Bronchial epithelial cell (primary cell): Measurements from ENCODE around the gene TMEM259. TPM values are rescaled to one million over a fixed set of nuclear protein-coding genes. Genes with fewer than 3 reads are reported as not detected.

ENCODE experiments used
- DNase-seq: peaks from one replicate; pipeline ENCODE4 v3.0.0-alpha.2; 2010; ENCODE audit warnings: low read depth
- FAIRE-seq: peaks from 2 replicates; lab custom pipeline; 2011; peaks lifted over from hg19 to GRCh38; lab: Jason Lieb, UNC
- H3K27me3 ChIP-seq: 2 replicates; pipeline ENCODE4 v1.5.1; 2011; ENCODE audit warnings: low read length; ENCODE audit not compliant: control insufficient read depth, insufficient read depth
- H3K36me3 ChIP-seq: 2 replicates; pipeline ENCODE4 v1.5.1; 2011; ENCODE audit warnings: low read length; ENCODE audit not compliant: control insufficient read depth, insufficient read depth
- H3K4me3 ChIP-seq: 2 replicates; pipeline ENCODE4 v1.5.1; 2011; ENCODE audit warnings: mild to moderate bottlenecking, low read depth, low read length, control low read depth
- total RNA-seq: library from RNA; depleted of rRNA; stranded (reverse); fragments of >200 nt; gene quantifications from 2 replicates; pipeline ENCODE4 v1.2.1, GENCODE V29; 2014
- TF ChIP-seq, protein P1 (sequence below): IDR thresholded peaks from 2 replicates; pipeline ENCODE4 v1.5.1; 2011; ENCODE audit warnings: mild to moderate bottlenecking, moderate library complexity, low read length, control low read depth, inconsistent platforms; ENCODE audit not compliant: insufficient read depth, severe bottlenecking

The TMEM259 gene
- total RNA-seq, 1 donor from 2014 or later = 54.8 TPM

DNA sequence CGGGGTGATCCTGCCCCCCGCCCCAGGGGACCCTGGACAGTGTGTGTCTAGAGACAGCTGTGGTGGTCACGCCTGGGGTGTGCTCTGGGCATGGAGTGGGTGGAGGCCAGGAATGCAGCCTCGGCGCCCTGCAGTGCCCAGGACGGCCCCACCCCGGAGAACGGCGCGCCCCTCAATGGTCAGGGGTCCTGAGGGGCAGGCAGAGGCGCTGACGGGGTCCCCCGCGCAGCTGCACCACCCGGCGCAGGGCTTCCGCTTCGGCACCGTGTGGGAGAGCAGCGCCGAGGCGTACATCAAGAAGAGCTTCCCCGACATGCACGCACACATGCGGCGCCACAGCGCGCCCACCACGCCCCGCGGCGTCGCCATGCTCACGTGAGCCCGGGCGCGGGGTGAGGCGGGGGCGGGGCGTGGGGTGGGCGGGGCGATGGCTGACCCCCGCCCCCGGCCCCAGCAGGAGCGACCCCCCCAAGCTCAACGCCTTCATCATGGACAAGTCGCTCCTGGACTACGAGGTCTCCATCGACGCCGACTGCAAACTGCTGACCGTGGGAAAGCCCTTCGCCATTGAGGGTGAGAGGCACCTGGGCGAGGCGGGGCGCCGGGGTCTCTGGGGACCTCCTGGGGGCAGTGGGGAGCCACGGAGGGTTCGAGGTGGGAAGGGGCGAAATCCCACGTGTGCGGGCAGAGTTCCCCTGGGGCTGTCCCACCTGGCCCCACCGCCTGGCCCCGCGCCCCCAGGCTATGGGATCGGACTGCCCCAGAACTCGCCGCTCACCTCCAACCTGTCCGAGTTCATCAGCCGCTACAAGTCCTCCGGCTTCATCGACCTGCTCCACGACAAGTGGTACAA lies 13.3 kb downstream of the TMEM259 start:
- no peaks in the 10 kb centered on the region for H3K27me3 ChIP-seq
- TF ChIP-seq, protein P1, sequence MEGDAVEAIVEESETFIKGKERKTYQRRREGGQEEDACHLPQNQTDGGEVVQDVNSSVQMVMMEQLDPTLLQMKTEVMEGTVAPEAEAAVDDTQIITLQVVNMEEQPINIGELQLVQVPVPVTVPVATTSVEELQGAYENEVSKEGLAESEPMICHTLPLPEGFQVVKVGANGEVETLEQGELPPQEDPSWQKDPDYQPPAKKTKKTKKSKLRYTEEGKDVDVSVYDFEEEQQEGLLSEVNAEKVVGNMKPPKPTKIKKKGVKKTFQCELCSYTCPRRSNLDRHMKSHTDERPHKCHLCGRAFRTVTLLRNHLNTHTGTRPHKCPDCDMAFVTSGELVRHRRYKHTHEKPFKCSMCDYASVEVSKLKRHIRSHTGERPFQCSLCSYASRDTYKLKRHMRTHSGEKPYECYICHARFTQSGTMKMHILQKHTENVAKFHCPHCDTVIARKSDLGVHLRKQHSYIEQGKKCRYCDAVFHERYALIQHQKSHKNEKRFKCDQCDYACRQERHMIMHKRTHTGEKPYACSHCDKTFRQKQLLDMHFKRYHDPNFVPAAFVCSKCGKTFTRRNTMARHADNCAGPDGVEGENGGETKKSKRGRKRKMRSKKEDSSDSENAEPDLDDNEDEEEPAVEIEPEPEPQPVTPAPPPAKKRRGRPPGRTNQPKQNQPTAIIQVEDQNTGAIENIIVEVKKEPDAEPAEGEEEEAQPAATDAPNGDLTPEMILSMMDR = no peak
- FAIRE-seq = no peak
- no peak overlapping the region for H3K4me3 ChIP-seq
- DNase-seq = no peak
- H3K36me3 ChIP-seq = peaks cover 17% of the 10 kb centered on the region

DNA sequence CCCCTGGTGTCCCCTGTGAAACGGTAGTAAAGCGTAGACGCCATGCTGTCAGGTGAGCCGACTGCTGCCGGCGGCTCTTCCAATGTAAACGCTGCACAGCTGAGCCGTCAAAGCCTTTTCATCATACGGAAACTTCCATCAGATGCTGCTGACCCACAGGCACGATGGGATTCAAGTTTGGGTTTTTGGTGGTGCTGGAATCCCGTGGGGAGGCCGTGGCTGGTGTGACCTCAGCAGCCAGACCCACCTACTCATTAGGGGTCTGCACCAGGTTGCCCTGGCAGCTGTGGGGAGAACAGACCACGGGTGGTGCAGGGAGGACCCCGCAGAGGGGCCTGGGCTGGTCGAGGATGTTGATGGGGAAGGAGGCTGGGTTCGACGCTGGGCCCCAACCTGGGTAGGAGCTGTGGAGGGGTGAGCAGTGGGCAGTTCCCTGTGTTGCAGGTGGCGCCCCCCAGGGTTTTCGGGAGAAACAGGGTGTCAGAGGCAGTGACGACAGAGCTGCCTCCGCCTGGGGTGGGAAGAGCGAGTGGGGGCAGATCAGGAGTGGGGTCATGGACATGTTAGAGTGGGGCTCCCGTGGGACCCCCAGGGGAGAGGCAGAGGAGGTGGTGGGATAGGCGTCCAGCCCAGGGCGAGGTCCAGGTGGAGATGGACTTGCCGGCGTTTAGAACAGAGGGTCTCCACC lies 14.1 kb downstream of the TMEM259 start:
- no peak for DNase-seq
- no peak for FAIRE-seq
- Histone ChIP-seq H3K36me3 (peaks cover 11% of the 10 kb centered on the region), H3K4me3 (no peak overlapping the region), H3K27me3 (no peaks in the 10 kb centered on the region)
- TF ChIP-seq, protein P1 = no peak

DNA sequence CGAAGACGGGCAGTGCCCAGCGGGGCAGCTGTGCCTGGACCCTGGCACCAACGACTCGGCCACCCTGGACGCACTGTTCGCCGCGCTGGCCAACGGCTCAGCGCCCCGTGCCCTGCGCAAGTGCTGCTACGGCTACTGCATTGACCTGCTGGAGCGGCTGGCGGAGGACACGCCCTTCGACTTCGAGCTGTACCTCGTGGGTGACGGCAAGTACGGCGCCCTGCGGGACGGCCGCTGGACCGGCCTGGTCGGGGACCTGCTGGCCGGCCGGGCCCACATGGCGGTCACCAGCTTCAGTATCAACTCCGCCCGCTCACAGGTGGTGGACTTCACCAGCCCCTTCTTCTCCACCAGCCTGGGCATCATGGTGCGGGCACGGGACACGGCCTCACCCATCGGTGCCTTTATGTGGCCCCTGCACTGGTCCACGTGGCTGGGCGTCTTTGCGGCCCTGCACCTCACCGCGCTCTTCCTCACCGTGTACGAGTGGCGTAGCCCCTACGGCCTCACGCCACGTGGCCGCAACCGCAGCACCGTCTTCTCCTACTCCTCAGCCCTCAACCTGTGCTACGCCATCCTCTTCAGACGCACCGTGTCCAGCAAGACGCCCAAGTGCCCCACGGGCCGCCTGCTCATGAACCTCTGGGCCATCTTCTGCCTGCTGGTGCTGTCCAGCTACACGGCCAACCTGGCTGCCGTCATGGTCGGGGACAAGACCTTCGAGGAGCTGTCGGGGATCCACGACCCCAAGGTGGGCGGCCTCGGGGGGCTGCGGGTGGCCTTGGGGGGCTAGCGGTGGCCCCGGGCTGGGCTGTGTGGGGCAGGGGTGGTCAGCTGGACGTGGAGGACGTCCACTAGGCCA lies 15.9 kb downstream of the TMEM259 start:
- H3K36me3 ChIP-seq = peaks cover 4% of the 10 kb centered on the region
- no peak overlapping the region for H3K4me3 ChIP-seq
- TF ChIP-seq, protein P1 = no peak
- DNase-seq = no peak
- no peak for FAIRE-seq
- H3K27me3 ChIP-seq = peaks cover 5% of the 10 kb centered on the region

DNA sequence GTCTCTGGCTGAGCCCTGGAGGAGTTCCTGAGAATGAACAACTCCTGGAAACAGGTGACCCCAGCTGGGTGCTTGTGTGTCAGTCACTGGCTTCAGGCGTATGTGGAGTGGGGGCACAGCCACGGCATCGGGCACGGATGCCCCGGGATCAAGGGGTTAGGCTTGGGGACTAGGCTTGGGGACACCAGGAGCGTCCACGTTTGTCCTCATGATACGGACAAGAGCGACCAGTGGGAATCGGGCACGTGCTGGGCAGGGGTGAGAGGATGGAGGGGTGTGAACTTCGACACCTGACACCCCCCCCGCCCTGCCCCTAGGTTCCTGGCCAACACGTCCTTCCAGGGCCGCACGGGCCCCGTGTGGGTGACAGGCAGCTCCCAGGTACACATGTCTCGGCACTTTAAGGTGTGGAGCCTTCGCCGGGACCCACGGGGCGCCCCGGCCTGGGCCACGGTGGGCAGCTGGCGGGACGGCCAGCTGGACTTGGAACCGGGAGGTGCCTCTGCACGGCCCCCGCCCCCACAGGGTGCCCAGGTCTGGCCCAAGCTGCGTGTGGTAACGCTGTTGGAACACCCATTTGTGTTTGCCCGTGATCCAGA lies 16.6 kb downstream of the TMEM259 start:
- DNase-seq (no peak), FAIRE-seq (no peak)
- H3K27me3 ChIP-seq = peaks cover 6% of the 10 kb centered on the region
- no peak overlapping the region for H3K4me3 ChIP-seq
- TF ChIP-seq, protein P1 = no peak
- peaks cover 1% of the 10 kb centered on the region for H3K36me3 ChIP-seq

DNA sequence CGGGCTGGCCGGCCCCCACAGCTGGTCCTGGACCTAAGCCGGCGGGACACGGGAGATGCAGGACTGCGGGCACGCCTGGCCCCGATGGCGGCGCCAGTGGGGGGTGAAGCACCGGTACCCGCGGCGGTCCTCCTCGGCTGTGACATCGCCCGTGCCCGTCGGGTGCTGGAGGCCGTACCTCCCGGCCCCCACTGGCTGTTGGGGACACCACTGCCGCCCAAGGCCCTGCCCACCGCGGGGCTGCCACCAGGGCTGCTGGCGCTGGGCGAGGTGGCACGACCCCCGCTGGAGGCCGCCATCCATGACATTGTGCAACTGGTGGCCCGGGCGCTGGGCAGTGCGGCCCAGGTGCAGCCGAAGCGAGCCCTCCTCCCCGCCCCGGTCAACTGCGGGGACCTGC lies 17.6 kb downstream of the TMEM259 start:
- DNase-seq (no peak), FAIRE-seq (no peak)
- TF ChIP-seq, protein P1 = no peak
- Histone ChIP-seq H3K27me3 (peaks cover 10% of the 10 kb centered on the region), H3K4me3 (no peak overlapping the region), H3K36me3 (no peaks in the 10 kb centered on the region)
